ENCODE data around the gene B4GALNT4. TPM values are rescaled to one million over a fixed set of nuclear protein-coding genes. Genes with fewer than 3 reads are reported as not detected.

Gene B4GALNT4
- total RNA-seq, 1 experiment from 2014 or later: 1.9 TPM

DNA sequence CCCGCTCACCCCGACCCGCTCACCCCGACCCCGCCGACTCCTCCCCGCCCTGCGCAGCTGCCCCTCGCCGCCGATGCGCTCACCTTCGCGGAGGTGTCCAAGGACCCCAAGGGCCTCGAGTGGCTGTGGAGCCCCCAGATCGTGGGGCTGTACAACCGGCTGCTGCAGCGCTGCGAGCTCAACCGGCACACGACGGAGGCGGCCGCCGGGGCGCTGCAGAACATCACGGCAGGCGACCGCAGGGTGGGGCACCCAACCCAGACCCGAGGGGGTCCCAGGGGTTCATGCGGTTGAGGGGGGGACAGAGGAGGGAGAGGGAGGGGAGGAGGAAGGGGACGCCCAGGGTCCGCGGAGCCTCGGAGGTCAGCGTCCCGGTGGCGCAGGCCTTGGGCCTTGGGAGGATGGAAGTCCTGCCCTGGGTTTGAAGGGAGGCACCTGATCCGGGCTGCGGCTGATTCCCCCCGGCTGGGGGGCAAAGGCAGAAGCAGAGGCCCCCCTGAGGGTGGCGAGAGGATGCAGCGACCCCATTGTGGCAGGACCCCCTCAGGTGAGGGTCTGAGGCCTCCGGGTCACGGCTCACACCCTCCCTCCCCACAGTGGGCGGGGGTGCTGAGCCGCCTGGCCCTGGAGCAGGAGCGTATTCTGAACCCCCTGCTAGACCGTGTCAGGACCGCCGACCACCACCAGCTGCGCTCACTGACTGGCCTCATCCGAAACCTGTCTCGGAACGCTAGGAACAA lies 33.9 kb downstream of the B4GALNT4 start:
- BruUV-seq (replicated peaks): no TSS peak
- Mint-ChIP-seq H3K9me3 (ENCODE audit: low read depth, unreplicated experiment) (no peaks in the 10 kb centered on the region), H3K27ac (ENCODE audit: unreplicated experiment) (no peak overlapping the region), H3K4me1 (ENCODE audit: low read depth, unreplicated experiment) (no peaks in the 10 kb centered on the region), H3K4me3 (ENCODE audit: low read depth, unreplicated experiment) (no peak overlapping the region), H3K36me3 (ENCODE audit: insufficient read depth, unreplicated experiment) (peaks cover 70% of the 10 kb centered on the region), H3K27me3 (ENCODE audit: unreplicated experiment) (no peaks in the 10 kb centered on the region)
- intact Hi-C loops (cut with micrococcal nuclease; ENCODE audit: unreplicated experiment): no loop called here
- DNase-seq: no peak
- CTCF ChIA-PET: no interaction called here
- TF ChIP-seq, protein P1, sequence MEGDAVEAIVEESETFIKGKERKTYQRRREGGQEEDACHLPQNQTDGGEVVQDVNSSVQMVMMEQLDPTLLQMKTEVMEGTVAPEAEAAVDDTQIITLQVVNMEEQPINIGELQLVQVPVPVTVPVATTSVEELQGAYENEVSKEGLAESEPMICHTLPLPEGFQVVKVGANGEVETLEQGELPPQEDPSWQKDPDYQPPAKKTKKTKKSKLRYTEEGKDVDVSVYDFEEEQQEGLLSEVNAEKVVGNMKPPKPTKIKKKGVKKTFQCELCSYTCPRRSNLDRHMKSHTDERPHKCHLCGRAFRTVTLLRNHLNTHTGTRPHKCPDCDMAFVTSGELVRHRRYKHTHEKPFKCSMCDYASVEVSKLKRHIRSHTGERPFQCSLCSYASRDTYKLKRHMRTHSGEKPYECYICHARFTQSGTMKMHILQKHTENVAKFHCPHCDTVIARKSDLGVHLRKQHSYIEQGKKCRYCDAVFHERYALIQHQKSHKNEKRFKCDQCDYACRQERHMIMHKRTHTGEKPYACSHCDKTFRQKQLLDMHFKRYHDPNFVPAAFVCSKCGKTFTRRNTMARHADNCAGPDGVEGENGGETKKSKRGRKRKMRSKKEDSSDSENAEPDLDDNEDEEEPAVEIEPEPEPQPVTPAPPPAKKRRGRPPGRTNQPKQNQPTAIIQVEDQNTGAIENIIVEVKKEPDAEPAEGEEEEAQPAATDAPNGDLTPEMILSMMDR (IDR thresholded peaks at IDR 0.05; ENCODE audit: unreplicated experiment): no peak

DNA sequence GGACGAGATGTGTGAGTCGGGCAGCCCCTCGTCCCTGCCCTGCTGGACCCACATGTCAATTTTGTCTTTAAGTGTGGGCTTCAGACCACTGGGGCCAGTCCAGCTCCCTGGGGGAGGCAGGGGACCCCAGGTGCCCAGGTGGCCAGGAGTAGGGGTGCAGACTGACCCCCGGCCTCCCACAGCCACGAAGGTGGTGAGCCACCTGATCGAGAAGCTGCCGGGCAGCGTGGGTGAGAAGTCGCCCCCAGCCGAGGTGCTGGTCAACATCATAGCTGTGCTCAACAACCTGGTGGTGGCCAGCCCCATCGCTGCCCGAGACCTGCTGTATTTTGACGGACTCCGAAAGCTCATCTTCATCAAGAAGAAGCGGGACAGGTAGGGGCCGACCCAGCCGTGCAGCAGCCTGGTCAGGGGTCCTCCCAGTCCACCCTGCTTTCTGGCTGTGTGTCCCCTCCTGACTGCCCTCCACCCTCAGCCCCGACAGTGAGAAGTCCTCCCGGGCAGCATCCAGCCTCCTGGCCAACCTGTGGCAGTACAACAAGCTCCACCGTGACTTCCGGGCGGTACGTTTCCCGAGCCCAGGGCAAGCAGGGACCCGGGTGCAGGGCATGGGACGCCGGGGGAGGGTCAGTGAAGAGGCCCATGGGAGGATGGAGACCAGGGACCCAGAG lies 34.6 kb downstream of the B4GALNT4 start:
- H3K9me3 Mint-ChIP-seq (ENCODE audit: low read depth, unreplicated experiment): no peaks in the 10 kb centered on the region
- BruUV-seq (replicated peaks): no TSS peak
- H3K4me1 Mint-ChIP-seq (ENCODE audit: low read depth, unreplicated experiment): no peaks in the 10 kb centered on the region
- H3K36me3 Mint-ChIP-seq (ENCODE audit: insufficient read depth, unreplicated experiment): peaks cover 64% of the 10 kb centered on the region
- no peak for DNase-seq
- H3K27ac Mint-ChIP-seq (ENCODE audit: unreplicated experiment): no peak overlapping the region
- TF ChIP-seq, protein P1 (IDR thresholded peaks at IDR 0.05; ENCODE audit: unreplicated experiment): no peak
- H3K4me3 Mint-ChIP-seq (ENCODE audit: low read depth, unreplicated experiment): no peak overlapping the region
- H3K27me3 Mint-ChIP-seq (ENCODE audit: unreplicated experiment): no peaks in the 10 kb centered on the region
- CTCF ChIA-PET: no interaction called here
- intact Hi-C loops (cut with micrococcal nuclease; ENCODE audit: unreplicated experiment): no loop called here

DNA sequence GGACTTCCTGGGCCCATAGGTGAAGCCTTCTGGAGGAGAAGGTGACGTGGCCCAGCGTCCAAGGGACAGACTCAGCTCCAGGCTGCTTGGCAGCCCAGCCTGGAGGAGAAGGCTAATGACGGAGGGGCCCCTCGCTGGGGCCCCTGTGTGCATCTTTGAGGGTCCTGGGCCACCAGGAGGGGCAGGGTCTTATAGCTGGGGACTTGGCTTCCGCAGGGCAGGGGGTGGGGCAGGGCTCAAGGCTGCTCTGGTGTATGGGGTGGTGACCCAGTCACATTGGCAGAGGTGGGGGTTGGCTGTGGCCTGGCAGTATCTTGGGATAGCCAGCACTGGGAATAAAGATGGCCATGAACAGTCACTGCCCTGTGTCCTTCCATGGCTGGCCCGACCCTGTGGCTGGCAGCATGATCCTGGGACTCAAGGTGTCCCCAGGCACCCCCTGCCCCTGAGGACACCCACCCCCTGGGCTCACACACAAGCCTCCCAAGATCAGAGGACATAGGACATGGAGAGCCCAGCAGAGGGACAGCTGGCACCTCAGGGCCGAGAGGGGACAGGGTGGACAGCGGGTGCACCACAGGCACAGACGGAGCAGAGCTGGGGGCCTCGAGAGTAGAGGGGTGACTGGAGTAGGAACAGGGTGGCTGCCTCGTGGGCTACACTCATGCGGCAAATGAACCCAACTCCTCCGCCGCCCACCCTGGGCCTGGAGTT lies 35.4 kb downstream of the B4GALNT4 start:
- TSS peak; percentile 93 for BruUV-seq (replicated peaks)

DNA sequence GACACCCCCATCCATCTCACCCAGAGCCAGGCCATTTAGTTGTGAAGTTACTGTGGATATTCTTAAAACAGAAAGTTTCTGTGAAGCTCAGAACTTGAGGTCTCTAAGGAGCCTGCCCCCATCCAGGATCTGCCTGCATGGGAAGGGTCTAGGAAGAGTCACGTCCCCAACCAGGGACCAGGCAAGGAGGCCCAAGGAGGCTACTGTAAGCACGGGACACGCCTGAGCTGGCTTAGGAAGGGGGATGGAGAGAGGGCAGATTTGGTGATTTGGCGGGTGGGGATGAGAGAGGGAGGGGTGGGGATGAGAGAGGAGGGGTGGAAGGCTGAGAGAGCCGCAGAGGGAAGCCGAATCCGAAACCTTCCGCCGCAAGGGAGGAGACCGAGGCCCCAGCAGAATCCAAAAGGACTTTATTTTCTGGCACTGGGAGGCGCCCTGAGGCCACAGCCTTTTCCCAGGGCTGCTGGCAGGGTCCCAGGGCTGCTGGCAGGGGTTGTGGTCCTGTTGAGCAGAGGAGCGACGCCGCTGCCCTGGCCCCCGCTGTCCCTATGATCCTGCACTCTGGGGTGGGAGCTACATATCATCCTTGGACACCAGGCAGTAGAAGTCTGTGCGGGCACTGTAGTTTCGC lies 36.1 kb downstream of the B4GALNT4 start:
- no peaks in the 10 kb centered on the region for H3K9me3 Mint-ChIP-seq (ENCODE audit: low read depth, unreplicated experiment)
- BruUV-seq (replicated peaks): no TSS peak
- DNase-seq: no peak
- H3K27me3 Mint-ChIP-seq (ENCODE audit: unreplicated experiment): no peaks in the 10 kb centered on the region
- H3K27ac Mint-ChIP-seq (ENCODE audit: unreplicated experiment): peak overlapping the region; percentile 67
- no peaks in the 10 kb centered on the region for H3K4me1 Mint-ChIP-seq (ENCODE audit: low read depth, unreplicated experiment)
- intact Hi-C loops (cut with micrococcal nuclease; ENCODE audit: unreplicated experiment): no loop called here
- no peak overlapping the region for H3K4me3 Mint-ChIP-seq (ENCODE audit: low read depth, unreplicated experiment)
- TF ChIP-seq, protein P1 (IDR thresholded peaks at IDR 0.05; ENCODE audit: unreplicated experiment): no peak
- peaks cover 62% of the 10 kb centered on the region for H3K36me3 Mint-ChIP-seq (ENCODE audit: insufficient read depth, unreplicated experiment)
- CTCF ChIA-PET: no interaction called here

More for the DNA sequence above, 35.4 kb downstream of the B4GALNT4 start:
- CTCF ChIA-PET: no interaction called here
- intact Hi-C loops (cut with micrococcal nuclease; ENCODE audit: unreplicated experiment): no loop called here
- no peak for DNase-seq
- Mint-ChIP-seq H3K4me1 (ENCODE audit: low read depth, unreplicated experiment) (no peaks in the 10 kb centered on the region), H3K27me3 (ENCODE audit: unreplicated experiment) (no peaks in the 10 kb centered on the region), H3K27ac (ENCODE audit: unreplicated experiment) (peak overlapping the region; percentile 67), H3K4me3 (ENCODE audit: low read depth, unreplicated experiment) (no peak overlapping the region), H3K9me3 (ENCODE audit: low read depth, unreplicated experiment) (no peaks in the 10 kb centered on the region), H3K36me3 (ENCODE audit: insufficient read depth, unreplicated experiment) (peaks cover 65% of the 10 kb centered on the region)
- TF ChIP-seq, protein P1 (IDR thresholded peaks at IDR 0.05; ENCODE audit: unreplicated experiment): no peak
